Colonic mucosa (tissue), 4 donors: Measurements from ENCODE around the gene IKBKG. TPM values are rescaled to one million over a fixed set of nuclear protein-coding genes. Genes with fewer than 3 reads are reported as not detected.

Source experiments
- DNase-seq: peaks from one replicate; pipeline ENCODE4 v3.0.0-alpha.2; 2020
- H3K27ac ChIP-seq: fragments of 200-600 bp; one replicate; pipeline ENCODE4 v1.8.0; 2021
- H3K27me3 ChIP-seq: fragments of 200-600 bp; one replicate; pipeline ENCODE4 v1.8.0; 2021
- H3K36me3 ChIP-seq: fragments of 200-600 bp; one replicate; pipeline ENCODE4 v1.8.0; 2021
- H3K4me1 ChIP-seq: fragments of 200-600 bp; one replicate; pipeline ENCODE4 v1.8.0; 2021; ENCODE audit warnings: mild to moderate bottlenecking
- H3K4me3 ChIP-seq: fragments of 200-600 bp; one replicate; pipeline ENCODE4 v1.8.0; 2021
- H3K9ac ChIP-seq, 2 donors: one replicate each; pipeline ENCODE4 v1.7.0; 2013; ENCODE audit warnings: control low read depth in 2 of 2, low read depth in 2 of 2, low read length in 2 of 2
- H3K9me3 ChIP-seq: fragments of 200-600 bp; one replicate; pipeline ENCODE4 v1.8.0; 2021
- intact Hi-C: fragments of 100-400 bp; cut with DNase I; formaldehyde crosslinking; loops from one replicate; pipeline ENCODE4 v1.14.1; 2022
- total RNA-seq, 2 donors: library from RNA; stranded (reverse); fragmentation: NEBNext Ultra II Directional in 1 of 2; extraction: Animal tissue kit (Norgen Biotek cat#: 25700) in 1 of 2; gene quantifications; one replicate each; pipeline ENCODE4 v1.2.1, GENCODE V29; 2021
- TF ChIP-seq, protein P1 (sequence below): fragments of 200-600 bp; IDR thresholded peaks from one replicate; pipeline ENCODE4 v1.8.0; 2022; ENCODE audit warnings: antibody characterized with exemption, mild to moderate bottlenecking
- donor health status: healthy.
- donor health status: DM: no; HTN: no; CAD: no.
- donor health status: DM: no; HTN: no; CAD: no.

IKBKG gene
- total RNA-seq, 2 donors from 2014 or later, result 20.6 to 28.4 TPM

DNA sequence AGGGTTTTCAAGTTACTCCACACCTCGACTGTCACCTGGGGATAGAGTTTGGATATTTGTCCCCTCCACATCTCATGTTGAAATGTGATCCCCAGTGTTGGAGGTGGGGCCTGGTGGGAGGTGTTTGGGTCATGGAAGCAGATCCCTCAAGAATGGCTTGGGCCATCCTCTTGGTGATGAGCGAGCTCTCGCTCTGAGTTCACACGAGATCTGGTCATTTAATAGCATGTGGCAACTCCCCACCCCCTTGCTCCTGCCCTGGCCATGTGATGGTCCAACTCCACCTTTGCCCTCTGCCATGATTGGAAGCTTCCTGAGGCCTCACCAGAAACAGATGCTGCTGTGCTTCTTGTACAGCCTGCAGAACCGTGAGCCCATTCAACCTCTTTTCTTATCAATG is 45.8 kb downstream of the IKBKG start:
- Histone ChIP-seq H3K36me3 (no peaks in the 10 kb centered on the region), H3K4me1 (no peaks in the 10 kb centered on the region), H3K27ac (no peak overlapping the region), H3K27me3 (no peaks in the 10 kb centered on the region), H3K9ac (no peak overlapping the region), H3K4me3 (no peak overlapping the region), H3K9me3 (no peaks in the 10 kb centered on the region)
- no peak for DNase-seq
- intact Hi-C loops, result no loop called here
- TF ChIP-seq, protein P1, sequence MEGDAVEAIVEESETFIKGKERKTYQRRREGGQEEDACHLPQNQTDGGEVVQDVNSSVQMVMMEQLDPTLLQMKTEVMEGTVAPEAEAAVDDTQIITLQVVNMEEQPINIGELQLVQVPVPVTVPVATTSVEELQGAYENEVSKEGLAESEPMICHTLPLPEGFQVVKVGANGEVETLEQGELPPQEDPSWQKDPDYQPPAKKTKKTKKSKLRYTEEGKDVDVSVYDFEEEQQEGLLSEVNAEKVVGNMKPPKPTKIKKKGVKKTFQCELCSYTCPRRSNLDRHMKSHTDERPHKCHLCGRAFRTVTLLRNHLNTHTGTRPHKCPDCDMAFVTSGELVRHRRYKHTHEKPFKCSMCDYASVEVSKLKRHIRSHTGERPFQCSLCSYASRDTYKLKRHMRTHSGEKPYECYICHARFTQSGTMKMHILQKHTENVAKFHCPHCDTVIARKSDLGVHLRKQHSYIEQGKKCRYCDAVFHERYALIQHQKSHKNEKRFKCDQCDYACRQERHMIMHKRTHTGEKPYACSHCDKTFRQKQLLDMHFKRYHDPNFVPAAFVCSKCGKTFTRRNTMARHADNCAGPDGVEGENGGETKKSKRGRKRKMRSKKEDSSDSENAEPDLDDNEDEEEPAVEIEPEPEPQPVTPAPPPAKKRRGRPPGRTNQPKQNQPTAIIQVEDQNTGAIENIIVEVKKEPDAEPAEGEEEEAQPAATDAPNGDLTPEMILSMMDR, result no peak

- DNase-seq, result no peak
- no peaks in the 10 kb centered on the region for H3K4me1 ChIP-seq
- TF ChIP-seq, protein P1, result no peak
- no peak overlapping the region for H3K9ac ChIP-seq
- H3K4me3 ChIP-seq, result no peak overlapping the region
- no peaks in the 10 kb centered on the region for H3K9me3 ChIP-seq
- intact Hi-C loops, result no loop called here
- no peak overlapping the region for H3K27ac ChIP-seq
- no peaks in the 10 kb centered on the region for H3K36me3 ChIP-seq
- H3K27me3 ChIP-seq, result no peaks in the 10 kb centered on the region
Measured at GRCh38 chrX:154594491-154594890, 47.1 kb downstream of the IKBKG start.

- TF ChIP-seq, protein P1, result no peak
- no peak overlapping the region for H3K27ac ChIP-seq
- DNase-seq, result no peak
- no peaks in the 10 kb centered on the region for H3K9me3 ChIP-seq
- H3K4me3 ChIP-seq, result no peak overlapping the region
- intact Hi-C loops, result no loop called here
- no peaks in the 10 kb centered on the region for H3K4me1 ChIP-seq
- no peak overlapping the region for H3K9ac ChIP-seq
- no peaks in the 10 kb centered on the region for H3K27me3 ChIP-seq
- no peaks in the 10 kb centered on the region for H3K36me3 ChIP-seq
Measured at GRCh38 chrX:154595559-154596249, 48.3 kb downstream of the IKBKG start.

DNA sequence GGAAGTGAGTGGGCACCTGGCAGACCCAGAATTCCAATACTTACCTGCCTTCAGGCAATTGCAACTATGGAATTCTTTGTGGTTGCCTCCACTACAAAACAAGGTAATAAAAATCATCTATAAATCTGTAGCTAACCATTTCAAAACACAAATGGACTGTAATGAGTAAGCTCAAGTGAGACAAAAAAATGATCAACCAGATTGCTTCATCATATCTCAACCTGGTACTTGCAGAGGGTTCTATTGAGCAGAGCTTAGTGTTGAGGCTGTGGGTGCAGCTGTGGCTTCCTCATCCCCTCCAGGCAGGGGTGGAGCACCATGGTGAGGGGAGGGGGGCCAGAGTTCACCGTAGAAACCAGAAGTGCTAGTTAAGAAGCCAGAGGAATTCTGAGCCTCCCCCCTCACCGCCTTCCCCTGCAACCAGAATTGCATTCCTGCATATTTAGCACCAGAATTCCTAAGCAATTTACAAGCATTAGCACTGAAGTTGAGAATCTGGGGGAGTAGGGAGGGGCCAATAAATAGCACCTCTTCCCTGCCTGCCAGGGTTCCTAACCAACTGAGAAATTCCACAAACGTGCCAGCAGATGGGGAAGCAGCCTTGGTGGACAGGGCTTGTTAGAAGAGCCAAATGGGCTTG is 49.0 kb downstream of the IKBKG start:
- no peak for DNase-seq
- H3K9ac ChIP-seq, result no peak overlapping the region
- H3K9me3 ChIP-seq, result no peaks in the 10 kb centered on the region
- H3K4me3 ChIP-seq, result no peak overlapping the region
- H3K27ac ChIP-seq, result no peak overlapping the region
- TF ChIP-seq, protein P1, result no peak
- no peaks in the 10 kb centered on the region for H3K36me3 ChIP-seq
- no peaks in the 10 kb centered on the region for H3K4me1 ChIP-seq
- intact Hi-C loops, result no loop called here
- H3K27me3 ChIP-seq, result no peaks in the 10 kb centered on the region

DNA sequence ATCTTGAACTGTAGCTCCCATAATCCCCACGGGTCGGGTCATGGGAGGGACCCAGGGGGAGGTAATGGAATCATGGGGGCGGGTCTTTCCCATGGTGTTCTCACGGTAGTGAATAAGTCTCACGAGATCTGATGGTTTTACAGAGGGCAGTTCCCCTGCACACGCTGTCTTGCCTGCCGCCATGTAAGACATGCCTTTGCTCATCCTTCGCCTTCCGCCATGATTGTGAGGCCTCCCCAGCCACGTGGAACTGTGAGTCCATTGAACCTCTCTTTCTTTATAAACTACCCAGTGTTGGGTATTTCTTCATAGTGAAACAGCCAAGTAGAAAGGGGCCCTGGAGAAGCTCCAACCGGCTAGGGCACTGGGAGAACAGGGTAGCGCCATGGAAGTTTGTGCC is 49.8 kb downstream of the IKBKG start:
- H3K27ac ChIP-seq, result no peak overlapping the region
- H3K27me3 ChIP-seq, result no peaks in the 10 kb centered on the region
- H3K9ac ChIP-seq, result no peak overlapping the region
- intact Hi-C loops, result no loop called here
- no peak for DNase-seq
- no peak overlapping the region for H3K4me3 ChIP-seq
- TF ChIP-seq, protein P1, result no peak
- H3K4me1 ChIP-seq, result no peaks in the 10 kb centered on the region
- H3K36me3 ChIP-seq, result no peaks in the 10 kb centered on the region
- H3K9me3 ChIP-seq, result no peaks in the 10 kb centered on the region
